KOPT-K1 (cell line): ENCODE measurements around the gene IFT122.
"Not testable (repeated sequence)": the region's sequence is repeated elsewhere in the genome, so short reads cannot be mapped to it uniquely, and the experiment has no call there.

ENCODE experiments used
- H3K27ac ChIP-seq: fragments of 200-600 bp; sonication (generic); 2 replicates; pipeline ENCODE4 v1.5.1; 2016; ENCODE audit warnings: antibody characterized with exemption, mild to moderate bottlenecking, low read depth, low read length; ENCODE audit not compliant: poor library complexity, severe bottlenecking
- H3K36me3 ChIP-seq: fragments of 200-600 bp; sonication (generic); 2 replicates; pipeline ENCODE4 v1.5.1; 2017; ENCODE audit warnings: antibody characterized with exemption, mild to moderate bottlenecking, low read length, moderate library complexity; ENCODE audit not compliant: insufficient read depth
- H3K9me3 ChIP-seq: fragments of 200-600 bp; sonication (generic); 2 replicates; pipeline ENCODE4 v1.5.1; 2017; ENCODE audit warnings: antibody characterized with exemption, low read length, mild to moderate bottlenecking; ENCODE audit not compliant: insufficient read depth, poor library complexity, severe bottlenecking

IFT122 gene

GRCh38 chr3:129463716-129464115, 23.7 kb downstream of the IFT122 start:
- H3K36me3 ChIP-seq = peaks cover 50% of the 10 kb centered on the region
- H3K9me3 ChIP-seq = no peaks in the 10 kb centered on the region
- no peak overlapping the region for H3K27ac ChIP-seq

GRCh38 chr3:129467932-129468331, 27.9 kb downstream of the IFT122 start:
- Histone ChIP-seq H3K27ac (no peak overlapping the region), H3K36me3 (peaks cover 67% of the 10 kb centered on the region), H3K9me3 (no peaks in the 10 kb centered on the region)

GRCh38 chr3:129469026-129469425, 29.0 kb downstream of the IFT122 start:
- H3K27ac ChIP-seq = no peak overlapping the region
- peaks cover 63% of the 10 kb centered on the region for H3K36me3 ChIP-seq

GRCh38 chr3:129470861-129471260, 30.8 kb downstream of the IFT122 start:
- no peak overlapping the region for H3K27ac ChIP-seq
- no peaks in the 10 kb centered on the region for H3K9me3 ChIP-seq
- H3K36me3 ChIP-seq = peaks cover 54% of the 10 kb centered on the region

More at GRCh38 chr3:129469026-129469425, 29.0 kb downstream of the IFT122 start:
- no peaks in the 10 kb centered on the region for H3K9me3 ChIP-seq

GRCh38 chr3:129473067-129473768, 33.2 kb downstream of the IFT122 start:
- Histone ChIP-seq H3K36me3 (peaks cover 61% of the 10 kb centered on the region), H3K9me3 (no peaks in the 10 kb centered on the region), H3K27ac (no peak overlapping the region)

GRCh38 chr3:129473769-129474152, 33.7 kb downstream of the IFT122 start:
- Histone ChIP-seq H3K36me3 (peaks cover 62% of the 10 kb centered on the region), H3K27ac (no peak overlapping the region), H3K9me3 (no peaks in the 10 kb centered on the region)

GRCh38 chr3:129474984-129475804, 35.2 kb downstream of the IFT122 start:
- H3K36me3 ChIP-seq = peaks cover 65% of the 10 kb centered on the region
- H3K27ac ChIP-seq = no peak overlapping the region
- no peaks in the 10 kb centered on the region for H3K9me3 ChIP-seq

GRCh38 chr3:129475863-129476262, 35.8 kb downstream of the IFT122 start:
- H3K36me3 ChIP-seq = peaks cover 67% of the 10 kb centered on the region
- no peak overlapping the region for H3K27ac ChIP-seq
- H3K9me3 ChIP-seq = no peaks in the 10 kb centered on the region

GRCh38 chr3:129476586-129476985, 36.6 kb downstream of the IFT122 start:
- no peak overlapping the region for H3K27ac ChIP-seq
- peaks cover 67% of the 10 kb centered on the region for H3K36me3 ChIP-seq
- H3K9me3 ChIP-seq = no peaks in the 10 kb centered on the region

- not testable (repeated sequence) for H3K9me3 ChIP-seq, H3K27ac ChIP-seq
- peaks cover 94% of the 10 kb centered on the region for H3K36me3 ChIP-seq
Observed at GRCh38 chr3:129481225-129481765, 41.3 kb downstream of the IFT122 start.

GRCh38 chr3:129481766-129482332, 41.8 kb downstream of the IFT122 start:
- no peaks in the 10 kb centered on the region for H3K9me3 ChIP-seq
- H3K27ac ChIP-seq = no peak overlapping the region
- peaks cover 94% of the 10 kb centered on the region for H3K36me3 ChIP-seq

- no peak overlapping the region for H3K27ac ChIP-seq
Observed at GRCh38 chr3:129482721-129483120, 42.7 kb downstream of the IFT122 start.

GRCh38 chr3:129483870-129484269, 43.8 kb downstream of the IFT122 start:
- H3K27ac ChIP-seq = no peak overlapping the region
- no peaks in the 10 kb centered on the region for H3K9me3 ChIP-seq
- H3K36me3 ChIP-seq = peaks cover 74% of the 10 kb centered on the region

More at GRCh38 chr3:129482721-129483120, 42.7 kb downstream of the IFT122 start:
- H3K9me3 ChIP-seq = no peaks in the 10 kb centered on the region
- peaks cover 86% of the 10 kb centered on the region for H3K36me3 ChIP-seq

- not testable (repeated sequence) for H3K27ac ChIP-seq, H3K9me3 ChIP-seq
- peaks cover 68% of the 10 kb centered on the region for H3K36me3 ChIP-seq
Observed at GRCh38 chr3:129485146-129485545, 45.1 kb downstream of the IFT122 start.
